Chondrocyte (in vitro differentiated cells): Measurements from ENCODE around the gene GPC6. TPM values are rescaled to one million over a fixed set of nuclear protein-coding genes. Genes with fewer than 3 reads are reported as not detected.

Experiments used
- DNase-seq: peaks from one replicate; pipeline ENCODE4 v3.0.0; 2021; ENCODE audit warnings: mixed read lengths, low spot score
- H3K27ac Mint-ChIP-seq: one replicate; pipeline ENCODE4 v1.8.0; 2021; ENCODE audit warnings: mild to moderate bottlenecking, moderate library complexity, mixed read lengths; ENCODE audit not compliant: unreplicated experiment
- H3K27me3 Mint-ChIP-seq: 2 replicates; pipeline ENCODE4 v1.8.0; 2021; ENCODE audit warnings: low read depth, mixed read lengths
- H3K36me3 Mint-ChIP-seq: 2 replicates; pipeline ENCODE4 v1.8.0; 2021; ENCODE audit warnings: low read depth, mixed read lengths
- H3K4me1 Mint-ChIP-seq: 2 replicates; pipeline ENCODE4 v1.8.0; 2021; ENCODE audit warnings: low read depth, mild to moderate bottlenecking, mixed read lengths
- H3K4me3 Mint-ChIP-seq: one replicate; pipeline ENCODE4 v1.8.0; 2021; ENCODE audit warnings: mild to moderate bottlenecking, moderate library complexity, mixed read lengths; ENCODE audit not compliant: unreplicated experiment
- H3K9me3 Mint-ChIP-seq: 2 replicates; pipeline ENCODE4 v1.8.0; 2021; ENCODE audit warnings: low read depth, mixed read lengths
- CTCF ChIP-seq: fragments of 200-600 bp; sonication (generic); IDR thresholded peaks from 2 replicates; pipeline ENCODE4 v1.5.0; 2021; ENCODE audit warnings: antibody characterized with exemption, mild to moderate bottlenecking, moderate library complexity
- total RNA-seq: library from RNA; stranded (reverse); gene quantifications from 3 replicates; pipeline ENCODE4 v1.2.1, GENCODE V29; 2021

The GPC6 gene
- total RNA-seq, 1 donor from 2014 or later = 76.1 TPM

- no peaks in the 10 kb centered on the region for H3K36me3 Mint-ChIP-seq
- peak overlapping the region; percentile 34 for H3K27ac Mint-ChIP-seq
- H3K4me3 Mint-ChIP-seq = no peak overlapping the region
- no peak for DNase-seq
- H3K9me3 Mint-ChIP-seq = peaks cover 2% of the 10 kb centered on the region
- no peaks in the 10 kb centered on the region for H3K27me3 Mint-ChIP-seq
- TF ChIP-seq CTCF = no peak
- peaks cover 54% of the 10 kb centered on the region for H3K4me1 Mint-ChIP-seq
Measured at GRCh38 chr13:94195715-94196114, 969.1 kb downstream of the GPC6 start.

GRCh38 chr13:94196413-94196812, 969.8 kb downstream of the GPC6 start:
- DNase-seq = no peak
- TF ChIP-seq CTCF = no peak
- peaks cover 54% of the 10 kb centered on the region for H3K4me1 Mint-ChIP-seq
- H3K27ac Mint-ChIP-seq = no peak overlapping the region
- peaks cover 2% of the 10 kb centered on the region for H3K9me3 Mint-ChIP-seq
- no peak overlapping the region for H3K4me3 Mint-ChIP-seq
- no peaks in the 10 kb centered on the region for H3K27me3 Mint-ChIP-seq
- peaks cover 2% of the 10 kb centered on the region for H3K36me3 Mint-ChIP-seq

- Mint-ChIP-seq H3K27me3 (no peaks in the 10 kb centered on the region), H3K4me1 (peaks cover 54% of the 10 kb centered on the region), H3K36me3 (peaks cover 2% of the 10 kb centered on the region), H3K9me3 (peaks cover 2% of the 10 kb centered on the region), H3K4me3 (no peak overlapping the region), H3K27ac (peak overlapping the region; percentile 18)
- no peak for TF ChIP-seq CTCF
- DNase-seq = no peak
Measured at GRCh38 chr13:94198681-94199080, 972.1 kb downstream of the GPC6 start.

- no peak for TF ChIP-seq CTCF
- H3K27ac Mint-ChIP-seq = peak overlapping the region; percentile 18
Measured at GRCh38 chr13:94199135-94199534, 972.5 kb downstream of the GPC6 start.

GRCh38 chr13:94201022-94201421, 974.4 kb downstream of the GPC6 start:
- H3K4me3 Mint-ChIP-seq = no peak overlapping the region
- peaks cover 2% of the 10 kb centered on the region for H3K9me3 Mint-ChIP-seq
- DNase-seq = no peak
- H3K27ac Mint-ChIP-seq = peak overlapping the region; percentile 10
- no peaks in the 10 kb centered on the region for H3K27me3 Mint-ChIP-seq
- H3K36me3 Mint-ChIP-seq = peaks cover 2% of the 10 kb centered on the region
- H3K4me1 Mint-ChIP-seq = peaks cover 36% of the 10 kb centered on the region
- TF ChIP-seq CTCF = no peak

More at GRCh38 chr13:94199135-94199534, 972.5 kb downstream of the GPC6 start:
- Mint-ChIP-seq H3K9me3 (peaks cover 2% of the 10 kb centered on the region), H3K36me3 (peaks cover 2% of the 10 kb centered on the region), H3K4me3 (no peak overlapping the region), H3K4me1 (peaks cover 54% of the 10 kb centered on the region), H3K27me3 (no peaks in the 10 kb centered on the region)
- DNase-seq = no peak
